Stomach (tissue), 9 donors: ENCODE data around the gene DIDO1. TPM values are rescaled to one million over a fixed set of nuclear protein-coding genes. Genes with fewer than 3 reads are reported as not detected.

Experiments used
- DNase-seq, 2 donors: peaks; one replicate each; pipeline versions ENCODE4 v3.0.0 to v3.0.0-alpha.2; 2013 to 2019
- H3K27ac ChIP-seq, 5 donors: fragments of 200-600 bp in 4 of 5; sonication (generic) in 4 of 5; one replicate each; pipeline ENCODE4 v1.5.1; 2013 to 2019; ENCODE audit warnings: mild to moderate bottlenecking in 1 of 5, moderate library complexity in 1 of 5
- H3K27me3 ChIP-seq, 3 donors: fragments of 200-600 bp; sonication (generic); one replicate each; pipeline ENCODE4 v1.5.1; 2017 to 2019; ENCODE audit warnings: mixed run types in 1 of 3
- H3K36me3 ChIP-seq, 4 donors: fragments of 200-600 bp; sonication (generic); 1 replicate in 3 of 4; 2 replicates in 1 of 4; pipeline ENCODE4 v1.5.1; 2016 to 2019
- H3K4me1 ChIP-seq, 4 donors: fragments of 200-600 bp; sonication (generic); one replicate each; pipeline ENCODE4 v1.5.1; 2016 to 2019
- H3K4me3 ChIP-seq, 4 donors: fragments of 200-600 bp; sonication (generic) in 3 of 4; one replicate each; pipeline ENCODE4 v1.5.1; 2016 to 2019; ENCODE audit warnings: mild to moderate bottlenecking in 1 of 4
- H3K9me3 ChIP-seq, 4 donors: fragments of 200-600 bp; sonication (generic); one replicate each; pipeline ENCODE4 v1.5.1; 2016 to 2019
- EP300 ChIP-seq: sonication (generic); formaldehyde crosslinking; IDR thresholded peaks from one replicate; pipeline ENCODE4 v1.6.1; 2017; ENCODE audit warnings: antibody characterized with exemption
- POLR2A ChIP-seq, 4 donors: fragments of 450-650 bp; IDR thresholded peaks; one replicate each; pipeline ENCODE4 v1.6.1; 2016; ENCODE audit warnings: antibody characterized with exemption in 4 of 4, control low read depth in 2 of 4, mild to moderate bottlenecking in 1 of 4, moderate library complexity in 1 of 4
- POLR2AphosphoS5 ChIP-seq, 3 donors: sonication (generic); formaldehyde crosslinking; IDR thresholded peaks; one replicate each; pipeline ENCODE4 v1.6.1; 2016; ENCODE audit warnings: antibody characterized with exemption in 3 of 3
- WGBS, 5 donors: extraction: QIAGEN DNeasy Blood & Tissue Kit in 3 of 5; methylation state at CpG; one replicate each; pipeline versions ENCODE4 v1.1.5 to v1.1.7; 2013 to 2018; 5-methylcytosine and 5-hydroxymethylcytosine counted together
- intact Hi-C: fragments of 100-400 bp; cut with DNase I; formaldehyde crosslinking; loops from one replicate; pipeline ENCODE4 v1.15.1; 2023; ENCODE audit warnings: low total_unique reads
- polyA plus RNA-seq, 3 donors: library from polyadenylated mRNA; stranded (reverse); fragments of 200-250 nt; gene quantifications; one replicate each; pipeline ENCODE4 v1.2.3, GENCODE V29; 2013
- total RNA-seq, 5 donors: library from RNA; depleted of rRNA; stranded (reverse); fragments of >200 nt; gene quantifications; one replicate each; pipeline versions ENCODE4 v1.1.0 to v1.2.3, GENCODE V29; 2014 to 2016
- TF ChIP-seq, protein P1 (sequence below), 7 experiments: fragments of 450-650 bp in 4 of 7; fragments of 200-600 bp in 3 of 7; sonication (generic) in 3 of 7; IDR thresholded peaks; one replicate each; pipeline ENCODE4 v1.5.1; 2016 to 2019; ENCODE audit warnings: antibody characterized with exemption in 7 of 7, control low read depth in 2 of 7, mild to moderate bottlenecking in 1 of 7
- donor health status: healthy with polysubstance abuse.
- donor health status: Bipolar disorder and iron deficiency.
- donor health status: healthy.

The DIDO1 gene
- total and polyA plus RNA-seq, 8 donors: 8.1 to 117 (median 57.7) TPM

- WGBS, 5 donors: 90 to 93% (median 93%) methylated on average over 16 of the region's 16 CpGs
Observed at GRCh38 chr20:62845416-62846160, 80.7 kb downstream of the DIDO1 start.

GRCh38 chr20:62844182-62844581 lies 82.1 kb downstream of the DIDO1 start:
- no peaks in the 10 kb centered on the region for H3K9me3 ChIP-seq
- no peaks in the 10 kb centered on the region for H3K27me3 ChIP-seq
- peaks cover 0 to 11% (median 7%) of the 10 kb centered on the region in 4 donors for H3K36me3 ChIP-seq
- no peak for DNase-seq
- no peak overlapping the region for H3K4me3 ChIP-seq
- no peaks in the 10 kb centered on the region for H3K4me1 ChIP-seq
- TF ChIP-seq, protein P1, sequence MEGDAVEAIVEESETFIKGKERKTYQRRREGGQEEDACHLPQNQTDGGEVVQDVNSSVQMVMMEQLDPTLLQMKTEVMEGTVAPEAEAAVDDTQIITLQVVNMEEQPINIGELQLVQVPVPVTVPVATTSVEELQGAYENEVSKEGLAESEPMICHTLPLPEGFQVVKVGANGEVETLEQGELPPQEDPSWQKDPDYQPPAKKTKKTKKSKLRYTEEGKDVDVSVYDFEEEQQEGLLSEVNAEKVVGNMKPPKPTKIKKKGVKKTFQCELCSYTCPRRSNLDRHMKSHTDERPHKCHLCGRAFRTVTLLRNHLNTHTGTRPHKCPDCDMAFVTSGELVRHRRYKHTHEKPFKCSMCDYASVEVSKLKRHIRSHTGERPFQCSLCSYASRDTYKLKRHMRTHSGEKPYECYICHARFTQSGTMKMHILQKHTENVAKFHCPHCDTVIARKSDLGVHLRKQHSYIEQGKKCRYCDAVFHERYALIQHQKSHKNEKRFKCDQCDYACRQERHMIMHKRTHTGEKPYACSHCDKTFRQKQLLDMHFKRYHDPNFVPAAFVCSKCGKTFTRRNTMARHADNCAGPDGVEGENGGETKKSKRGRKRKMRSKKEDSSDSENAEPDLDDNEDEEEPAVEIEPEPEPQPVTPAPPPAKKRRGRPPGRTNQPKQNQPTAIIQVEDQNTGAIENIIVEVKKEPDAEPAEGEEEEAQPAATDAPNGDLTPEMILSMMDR (IDR thresholded peaks at IDR 0.05): no peak
- TF ChIP-seq EP300 (no peak), POLR2AphosphoS5 (IDR thresholded peaks at IDR 0.05) (no peak), POLR2A (IDR thresholded peaks at IDR 0.05) (no peak)
- 95 to 98% (median 97%) methylated on average over 7 of the region's 7 CpGs for WGBS, 5 donors
- H3K27ac ChIP-seq: no peak overlapping the region
- intact Hi-C loops: no loop called here

More at GRCh38 chr20:62845416-62846160, 80.7 kb downstream of the DIDO1 start:
- no peak overlapping the region for H3K4me3 ChIP-seq
- H3K9me3 ChIP-seq: no peaks in the 10 kb centered on the region
- intact Hi-C loops: no loop called here
- TF ChIP-seq EP300: no peak
- TF ChIP-seq, protein P1 (IDR thresholded peaks at IDR 0.05): no peak
- TF ChIP-seq POLR2AphosphoS5 (IDR thresholded peaks at IDR 0.05): no peak
- TF ChIP-seq POLR2A (IDR thresholded peaks at IDR 0.05): no peak
- H3K4me1 ChIP-seq: no peaks in the 10 kb centered on the region
- DNase-seq: no peak
- no peaks in the 10 kb centered on the region for H3K27me3 ChIP-seq
- no peak overlapping the region for H3K27ac ChIP-seq
- H3K36me3 ChIP-seq: peaks cover 0 to 20% (median 7%) of the 10 kb centered on the region in 4 donors

GRCh38 chr20:62843656-62844055 lies 82.6 kb downstream of the DIDO1 start:
- TF ChIP-seq, protein P1 (IDR thresholded peaks at IDR 0.05): no peak
- no peak for TF ChIP-seq POLR2AphosphoS5 (IDR thresholded peaks at IDR 0.05)
- TF ChIP-seq EP300: no peak
- TF ChIP-seq POLR2A (IDR thresholded peaks at IDR 0.05): no peak
- intact Hi-C loops: no loop called here
- Histone ChIP-seq H3K4me3 (no peak overlapping the region), H3K36me3 (peaks cover 0 to 11% (median 7%) of the 10 kb centered on the region in 4 donors), H3K9me3 (no peaks in the 10 kb centered on the region), H3K27ac (no peak overlapping the region), H3K27me3 (no peaks in the 10 kb centered on the region), H3K4me1 (no peaks in the 10 kb centered on the region)
- no peak for DNase-seq
- 91 to 97% (median 95%) methylated on average over 10 of the region's 10 CpGs for WGBS, 5 donors

DNA sequence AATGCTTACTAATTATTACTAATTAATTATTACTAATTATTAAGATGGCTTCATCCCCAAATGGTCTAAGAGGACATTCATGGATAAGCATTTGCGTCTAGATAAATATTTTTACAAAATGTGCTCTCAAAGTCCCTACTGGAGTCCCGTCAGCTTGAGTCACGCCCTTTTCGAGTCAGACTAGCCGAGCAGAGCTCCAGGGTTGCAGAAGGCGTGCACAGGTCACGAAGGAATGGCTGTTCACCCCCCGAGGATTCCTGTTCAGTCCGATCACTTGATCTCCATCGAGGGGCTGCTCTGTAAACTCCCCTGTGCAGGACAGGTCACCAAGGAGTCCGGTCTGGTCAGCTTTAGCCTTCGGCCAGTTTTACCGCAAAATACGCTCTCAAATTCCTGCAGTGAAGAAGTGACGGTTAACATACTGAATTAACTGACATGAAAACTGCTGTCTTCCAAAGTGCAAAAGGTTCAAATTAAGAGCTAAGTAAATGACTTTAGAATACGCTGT lies 84.5 kb downstream of the DIDO1 start:
- H3K27me3 ChIP-seq: peaks cover 0 to 5% (median 0%) of the 10 kb centered on the region in 3 donors
- peaks cover 0 to 11% (median 7%) of the 10 kb centered on the region in 4 donors for H3K36me3 ChIP-seq
- intact Hi-C loops: no loop called here
- H3K4me3 ChIP-seq: no peak overlapping the region
- TF ChIP-seq POLR2AphosphoS5 (IDR thresholded peaks at IDR 0.05): no peak
- no peak for TF ChIP-seq EP300
- TF ChIP-seq POLR2A (IDR thresholded peaks at IDR 0.05): no peak
- TF ChIP-seq, protein P1 (IDR thresholded peaks at IDR 0.05): no peak
- H3K9me3 ChIP-seq: no peaks in the 10 kb centered on the region
- 69 to 84% (median 72%) methylated on average over 16 of the region's 16 CpGs for WGBS, 5 donors
- DNase-seq: no peak
- H3K4me1 ChIP-seq: peaks cover 0 to 5% (median 0%) of the 10 kb centered on the region in 4 donors
- H3K27ac ChIP-seq: no peak overlapping the region
